ENCODE results near the gene PDIA3.
"Not testable (repeated sequence)": the region's sequence is repeated elsewhere in the genome, so short reads cannot be mapped to it uniquely, and the experiment has no call there.

Gene PDIA3

DNA sequence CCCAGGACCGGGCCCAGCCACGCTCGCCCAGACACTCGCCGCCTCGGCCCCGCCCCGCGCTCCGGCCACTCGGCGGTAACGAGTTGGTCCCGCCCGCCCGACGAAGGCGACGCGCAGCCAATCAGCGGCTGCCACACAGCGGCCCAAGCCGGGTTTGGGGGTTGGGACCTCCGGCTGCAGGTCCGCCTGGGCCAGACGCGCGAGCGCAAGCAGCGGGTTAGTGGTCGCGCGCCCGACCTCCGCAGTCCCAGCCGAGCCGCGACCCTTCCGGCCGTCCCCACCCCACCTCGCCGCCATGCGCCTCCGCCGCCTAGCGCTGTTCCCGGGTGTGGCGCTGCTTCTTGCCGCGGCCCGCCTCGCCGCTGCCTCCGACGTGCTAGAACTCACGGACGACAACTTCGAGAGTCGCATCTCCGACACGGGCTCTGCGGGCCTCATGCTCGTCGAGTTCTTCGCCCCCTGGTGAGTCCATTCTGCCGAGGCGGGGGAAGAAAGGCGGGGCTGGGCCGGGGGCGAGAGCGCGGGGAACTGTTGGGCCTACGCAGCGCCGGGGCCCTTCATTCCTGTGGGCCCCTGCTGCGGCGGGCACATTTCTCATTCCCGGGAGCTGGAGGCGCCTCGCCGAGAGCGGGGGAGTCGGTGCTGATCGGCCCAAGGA is at the start of gene PDIA3:
PDIA3 (plus strand) TSS at position 194 of the 658 bp plus-strand sequence; CDS start at position 296, 102 bp downstream.
- DNase-seq (ENCODE audit: low read depth, low spot score), result peak; percentile 90
- H3K4me3 ChIP-seq (ENCODE audit: low read depth, low read length), result peak within 1 kb of the TSS; percentile 85
- in situ Hi-C loops (cut with HindIII; ENCODE audit: low sequenced_read_pairs), result not testable (repeated sequence)

DNA sequence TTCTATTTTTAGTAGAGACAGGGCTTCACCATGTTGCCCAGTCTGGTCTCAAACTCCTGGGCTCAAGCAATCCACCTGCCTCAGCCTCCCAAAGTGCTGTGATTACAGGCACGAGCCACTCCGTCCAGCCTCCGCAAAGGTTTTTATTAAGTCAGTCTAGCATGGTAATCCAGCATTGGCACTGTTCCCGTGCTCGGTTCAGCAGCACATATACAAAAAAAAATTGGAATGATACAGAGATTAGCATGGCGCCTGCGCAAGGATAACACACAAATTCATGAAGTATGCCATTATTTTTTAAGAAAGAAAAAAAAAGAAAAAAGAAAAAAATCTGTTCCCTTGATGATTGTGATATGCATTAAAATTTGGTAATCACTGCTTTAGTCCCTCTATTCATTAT is 44.1 kb upstream of the PDIA3 start:
- TF ChIP-seq, protein P1, sequence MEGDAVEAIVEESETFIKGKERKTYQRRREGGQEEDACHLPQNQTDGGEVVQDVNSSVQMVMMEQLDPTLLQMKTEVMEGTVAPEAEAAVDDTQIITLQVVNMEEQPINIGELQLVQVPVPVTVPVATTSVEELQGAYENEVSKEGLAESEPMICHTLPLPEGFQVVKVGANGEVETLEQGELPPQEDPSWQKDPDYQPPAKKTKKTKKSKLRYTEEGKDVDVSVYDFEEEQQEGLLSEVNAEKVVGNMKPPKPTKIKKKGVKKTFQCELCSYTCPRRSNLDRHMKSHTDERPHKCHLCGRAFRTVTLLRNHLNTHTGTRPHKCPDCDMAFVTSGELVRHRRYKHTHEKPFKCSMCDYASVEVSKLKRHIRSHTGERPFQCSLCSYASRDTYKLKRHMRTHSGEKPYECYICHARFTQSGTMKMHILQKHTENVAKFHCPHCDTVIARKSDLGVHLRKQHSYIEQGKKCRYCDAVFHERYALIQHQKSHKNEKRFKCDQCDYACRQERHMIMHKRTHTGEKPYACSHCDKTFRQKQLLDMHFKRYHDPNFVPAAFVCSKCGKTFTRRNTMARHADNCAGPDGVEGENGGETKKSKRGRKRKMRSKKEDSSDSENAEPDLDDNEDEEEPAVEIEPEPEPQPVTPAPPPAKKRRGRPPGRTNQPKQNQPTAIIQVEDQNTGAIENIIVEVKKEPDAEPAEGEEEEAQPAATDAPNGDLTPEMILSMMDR (IDR thresholded peaks at IDR 0.05; ENCODE audit: low read depth, low read length), result no peak
- in situ Hi-C loops (cut with HindIII; ENCODE audit: low sequenced_read_pairs), result no loop called here
- no peak for DNase-seq (ENCODE audit: low read depth, low spot score)
- H3K4me3 ChIP-seq (ENCODE audit: low read depth, low read length), result no peak overlapping the region

DNA sequence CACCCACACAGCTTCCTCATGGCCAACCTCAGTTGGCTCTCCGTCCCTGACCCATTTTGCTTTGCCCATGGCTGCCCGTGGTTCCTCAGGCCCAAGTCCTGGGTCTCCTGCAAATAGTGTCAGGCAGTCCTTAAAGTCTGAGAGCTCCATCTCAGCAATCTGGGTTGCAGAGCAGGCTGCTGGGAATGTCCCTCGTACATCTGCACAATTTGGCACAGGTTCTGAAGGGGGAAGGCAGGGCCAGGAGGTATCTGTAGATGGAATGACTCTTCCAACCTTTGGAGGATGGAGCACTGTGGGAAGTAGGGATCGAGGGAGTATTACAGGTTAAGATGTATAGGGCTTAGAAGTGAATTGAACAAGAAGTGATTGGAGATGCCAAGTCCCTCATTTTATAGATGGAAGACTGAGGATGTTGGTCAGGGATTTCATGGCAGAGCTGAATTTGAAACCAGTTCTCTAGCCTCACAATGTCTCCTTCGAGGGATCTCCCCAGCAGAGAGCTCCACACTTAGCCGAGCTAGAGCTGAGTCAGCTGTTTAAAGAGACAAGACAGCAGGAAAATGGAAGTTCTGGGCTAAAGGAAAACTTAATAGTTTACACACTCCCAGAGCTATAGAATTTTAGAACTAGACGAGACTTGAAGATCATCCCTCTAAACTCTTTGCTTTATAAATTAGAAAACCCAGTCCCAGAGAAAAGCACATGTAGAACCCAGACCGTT is 43.4 kb upstream of the PDIA3 start:
- DNase-seq (ENCODE audit: low read depth, low spot score), result no peak
- in situ Hi-C loops (cut with HindIII; ENCODE audit: low sequenced_read_pairs), result no loop called here
- TF ChIP-seq, protein P1 (IDR thresholded peaks at IDR 0.05; ENCODE audit: low read depth, low read length), result no peak
- no peak overlapping the region for H3K4me3 ChIP-seq (ENCODE audit: low read depth, low read length)

DNA sequence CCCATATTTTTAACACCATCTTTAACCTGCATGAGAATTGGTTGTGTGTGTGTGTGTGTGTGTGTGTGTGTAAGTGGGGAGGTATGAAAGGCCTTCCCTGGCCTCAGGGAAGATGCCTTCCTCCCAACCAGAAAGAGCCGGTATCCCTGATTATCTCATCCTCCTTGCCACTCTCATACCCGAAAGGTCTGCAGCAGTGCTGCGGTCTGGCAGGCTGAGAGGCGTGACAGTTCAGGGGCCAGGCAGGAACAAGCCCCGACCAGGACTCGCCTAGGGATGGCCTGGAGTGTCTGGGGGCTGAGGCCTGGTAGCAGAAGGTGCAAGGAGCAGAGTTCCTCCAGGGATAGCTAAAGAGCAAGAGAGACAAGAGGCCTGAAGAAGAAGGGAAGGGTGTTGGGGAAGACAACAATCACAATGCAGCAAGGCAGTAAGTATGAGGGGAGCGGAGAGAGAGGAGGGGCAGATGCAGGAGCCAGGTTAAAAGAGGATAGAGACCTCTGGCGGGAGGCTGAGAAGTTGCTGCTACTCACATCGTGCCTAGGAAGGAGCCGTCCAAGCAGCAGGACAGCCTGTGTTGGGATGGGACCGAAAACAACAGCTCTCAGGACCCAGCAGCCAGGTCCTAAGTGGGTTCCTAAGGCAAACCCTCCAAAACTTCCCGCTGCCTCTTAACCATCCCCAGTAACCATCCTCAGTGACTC is 35.7 kb upstream of the PDIA3 start:
- DNase-seq (ENCODE audit: low read depth, low spot score); in situ Hi-C loops (cut with HindIII; ENCODE audit: low sequenced_read_pairs); H3K4me3 ChIP-seq (ENCODE audit: low read depth, low read length): not testable (repeated sequence)

DNA sequence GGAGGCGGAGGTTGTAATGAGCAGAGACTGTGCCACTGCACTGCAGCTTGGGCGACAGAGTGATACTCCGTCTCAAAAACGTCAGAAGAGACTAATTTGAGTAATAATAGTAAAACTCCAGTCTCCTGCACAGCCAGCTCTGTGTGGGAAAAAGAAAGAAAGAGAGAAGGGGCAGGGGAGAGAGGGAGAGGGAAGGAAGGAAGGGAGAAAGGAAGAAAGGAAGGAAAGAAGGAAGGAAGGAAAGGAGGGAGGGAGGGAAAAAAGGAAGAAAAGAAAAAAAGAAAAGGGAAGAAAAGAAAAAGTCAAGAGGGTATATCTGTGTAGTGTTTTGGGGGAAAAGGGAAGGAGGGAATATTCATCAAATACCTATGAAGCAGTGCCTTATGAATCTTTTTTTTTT is 23.1 kb upstream of the PDIA3 start:
- in situ Hi-C loops (cut with HindIII; ENCODE audit: low sequenced_read_pairs), result no loop called here
- DNase-seq (ENCODE audit: low read depth, low spot score), result no peak
- no peak overlapping the region for H3K4me3 ChIP-seq (ENCODE audit: low read depth, low read length)
- TF ChIP-seq, protein P1 (IDR thresholded peaks at IDR 0.05; ENCODE audit: low read depth, low read length), result no peak

DNA sequence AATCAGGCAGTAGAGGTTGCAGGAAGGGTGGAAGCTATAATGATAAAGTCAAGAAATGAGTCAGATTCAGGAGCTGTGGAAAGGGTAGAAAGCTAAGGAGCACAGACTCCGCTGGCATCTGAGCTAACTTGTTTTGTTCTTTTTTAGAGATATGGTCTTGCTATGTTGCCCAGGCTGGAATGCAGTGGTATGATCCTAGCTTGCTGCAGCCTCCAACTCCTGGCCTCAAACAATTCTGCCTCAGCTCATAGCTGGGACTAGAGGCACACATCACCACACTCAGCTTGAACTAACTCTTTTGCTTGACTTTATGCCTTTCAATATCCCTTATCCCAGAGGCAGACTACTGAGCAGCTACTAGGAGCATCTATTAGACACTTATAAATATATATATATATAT is 19.9 kb upstream of the PDIA3 start:
- in situ Hi-C loops (cut with HindIII; ENCODE audit: low sequenced_read_pairs); DNase-seq (ENCODE audit: low read depth, low spot score); H3K4me3 ChIP-seq (ENCODE audit: low read depth, low read length): not testable (repeated sequence)

DNA sequence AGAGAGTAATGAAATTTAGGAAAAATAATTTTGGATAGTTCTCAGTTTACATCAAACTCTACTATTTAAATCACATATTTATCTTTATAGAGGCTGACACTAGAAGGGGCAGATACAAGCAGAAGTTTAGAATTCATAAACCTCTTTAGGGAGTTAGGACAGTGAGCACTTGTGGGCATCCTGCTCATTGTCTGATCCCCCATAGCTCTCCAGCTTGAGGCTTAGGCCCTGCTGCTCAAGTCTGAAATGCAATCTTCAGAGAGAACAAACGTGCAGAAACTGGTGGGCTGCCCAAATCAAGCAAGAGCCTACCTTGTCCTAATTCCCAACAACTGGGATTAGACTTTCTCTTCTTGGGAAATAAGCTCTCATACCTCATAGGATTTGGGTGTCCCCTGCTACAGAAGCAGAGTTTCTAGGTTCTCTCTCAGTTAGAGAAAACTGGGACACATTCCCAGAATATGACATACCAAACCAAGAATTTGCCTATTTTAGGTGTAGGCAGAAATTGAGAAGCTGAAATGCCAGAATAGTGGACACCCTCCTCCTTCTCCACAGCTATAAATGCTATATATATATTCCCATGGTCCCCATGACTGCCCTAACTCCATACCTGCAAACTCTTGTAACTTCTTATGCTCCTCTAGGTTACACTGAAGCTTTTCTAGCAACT is 18.0 kb upstream of the PDIA3 start:
- peak; percentile 6 for DNase-seq (ENCODE audit: low read depth, low spot score)
- H3K4me3 ChIP-seq (ENCODE audit: low read depth, low read length); in situ Hi-C loops (cut with HindIII; ENCODE audit: low sequenced_read_pairs): not testable (repeated sequence)

DNA sequence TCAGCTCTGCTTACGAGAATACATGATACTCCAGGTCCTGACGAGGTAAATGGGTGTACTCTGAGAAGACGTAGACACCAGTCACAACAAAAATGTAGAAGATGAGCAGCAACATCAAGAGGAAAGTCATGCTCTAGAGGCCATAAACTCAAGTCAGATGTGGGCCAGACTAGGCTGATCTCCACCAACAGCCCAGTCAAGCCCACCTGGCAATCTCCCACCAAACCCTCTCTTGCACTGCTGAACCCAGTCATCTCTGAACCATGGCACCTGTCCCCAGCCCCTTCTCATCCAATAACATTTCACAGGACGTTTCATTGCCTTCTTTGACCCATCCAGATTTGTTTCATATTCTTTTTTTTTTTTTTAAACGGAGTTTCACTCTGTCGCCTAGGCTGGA is 10.8 kb upstream of the PDIA3 start:
- TF ChIP-seq, protein P1 (IDR thresholded peaks at IDR 0.05; ENCODE audit: low read depth, low read length), result no peak
- DNase-seq (ENCODE audit: low read depth, low spot score), result no peak
- in situ Hi-C loops (cut with HindIII; ENCODE audit: low sequenced_read_pairs), result no loop called here
- H3K4me3 ChIP-seq (ENCODE audit: low read depth, low read length), result no peak overlapping the region

DNA sequence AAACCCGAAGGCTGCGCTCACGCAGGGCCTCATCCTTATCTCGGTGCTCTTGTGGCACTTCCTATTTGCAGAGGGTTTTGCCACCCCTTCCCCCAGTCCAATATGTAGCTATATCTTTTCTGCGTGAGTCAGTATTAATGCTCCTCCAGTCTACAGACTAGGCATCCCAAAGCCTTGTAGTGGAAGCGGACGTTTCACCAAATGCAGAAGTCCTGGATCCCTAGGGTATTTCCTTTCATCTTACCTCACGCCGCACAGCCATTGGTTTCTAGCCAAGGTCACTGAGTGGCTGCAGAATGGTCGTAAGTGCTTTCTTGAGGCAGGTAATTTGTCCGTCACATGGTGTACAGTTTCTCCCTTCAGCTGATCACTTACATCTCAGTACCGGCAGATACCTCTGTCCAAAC is 668 bp downstream of the PDIA3 start:
- peak; percentile 43 for DNase-seq (ENCODE audit: low read depth, low spot score)
- in situ Hi-C loops (cut with HindIII; ENCODE audit: low sequenced_read_pairs), result not testable (repeated sequence)
- peak overlapping the region; percentile 85 for H3K4me3 ChIP-seq (ENCODE audit: low read depth, low read length)

Data from astrocyte of the spinal cord (primary cell).